MCF 10A (cell line): ENCODE measurements around the gene LINC01488. TPM values are rescaled to one million over a fixed set of nuclear protein-coding genes. Genes with fewer than 3 reads are reported as not detected.

Source experiments
- BruUV-seq: library from RNA; stranded (reverse); fragments of 400-500 nt; replicated peaks from 2 replicates; lab custom pipeline; 2021; lab: Mats Ljungman, UMichigan
- CTCF ChIA-PET: fragments of 300-600 bp; sonication (Branson Sonifier 250); formaldehyde crosslinking; extraction: SDS; loops from one replicate; lab custom pipeline; 2021; ENCODE audit warnings: antibody characterized with exemption, inconsistent platforms; lab: Yijun Ruan, JAX
- POLR2A ChIA-PET: fragments of 300-600, 350-650 bp; sonication (Branson Sonifier 250); formaldehyde crosslinking; extraction: SDS; loops from one replicate; lab custom pipeline; 2020; ENCODE audit warnings: antibody characterized with exemption, inconsistent platforms; lab: Yijun Ruan, JAX
- DNase-seq: peaks from one replicate; pipeline ENCODE4 v3.0.0-alpha.2; 2018; ENCODE audit not compliant: unreplicated experiment
- H3K27ac Mint-ChIP-seq: one replicate; pipeline ENCODE4 v1.8.0; 2022; ENCODE audit warnings: mild to moderate bottlenecking, low read depth, mixed read lengths; ENCODE audit not compliant: unreplicated experiment
- H3K27me3 Mint-ChIP-seq: one replicate; pipeline ENCODE4 v1.8.0; 2022; ENCODE audit warnings: mixed read lengths; ENCODE audit not compliant: insufficient read depth, unreplicated experiment
- H3K36me3 Mint-ChIP-seq: one replicate; pipeline ENCODE4 v1.8.0; 2022; ENCODE audit warnings: mild to moderate bottlenecking, moderate library complexity, mixed read lengths; ENCODE audit not compliant: insufficient read depth, unreplicated experiment
- H3K4me1 Mint-ChIP-seq: one replicate; pipeline ENCODE4 v1.8.0; 2022; ENCODE audit warnings: mixed read lengths; ENCODE audit not compliant: insufficient read depth, unreplicated experiment
- H3K4me3 Mint-ChIP-seq: one replicate; pipeline ENCODE4 v1.8.0; 2022; ENCODE audit warnings: mild to moderate bottlenecking, moderate library complexity, mixed read lengths; ENCODE audit not compliant: unreplicated experiment
- H3K9me3 Mint-ChIP-seq: one replicate; pipeline ENCODE4 v1.8.0; 2022; ENCODE audit warnings: mixed read lengths; ENCODE audit not compliant: unreplicated experiment
- intact Hi-C: fragments of 100-400 bp; cut with micrococcal nuclease; formaldehyde crosslinking; loops from 2 replicates; pipeline ENCODE4 v1.14.1; 2022
- total RNA-seq: library from RNA; stranded (reverse); gene quantifications from 2 replicates; pipeline ENCODE4 v1.2.3, GENCODE V29; 2022
- TF ChIP-seq, protein P1 (sequence below): fragments of 200-600 bp; IDR thresholded peaks from one replicate; pipeline ENCODE4 v1.8.0; 2022; ENCODE audit warnings: antibody characterized with exemption, mild to moderate bottlenecking; ENCODE audit not compliant: unreplicated experiment

Gene LINC01488
- total RNA-seq, 1 experiment from 2014 or later: not detected

GRCh38 chr11:69533296-69534165 is 52.1 kb downstream of the LINC01488 start:
- BruUV-seq: no TSS peak
- ChIA-PET CTCF (interaction anchor here (0.6 kb wide), 1 partner anchor 220 kb away, joined by 3 read pairs; no protein-coding TSS in a partner anchor), POLR2A (no interaction called here)
- no peak for DNase-seq
- no peak overlapping the region for H3K27ac Mint-ChIP-seq
- H3K4me1 Mint-ChIP-seq: no peaks in the 10 kb centered on the region
- intact Hi-C loops: no loop called here
- H3K36me3 Mint-ChIP-seq: no peaks in the 10 kb centered on the region
- no peaks in the 10 kb centered on the region for H3K9me3 Mint-ChIP-seq
- H3K27me3 Mint-ChIP-seq: peaks cover 23% of the 10 kb centered on the region
- H3K4me3 Mint-ChIP-seq: no peak overlapping the region
- TF ChIP-seq, protein P1, sequence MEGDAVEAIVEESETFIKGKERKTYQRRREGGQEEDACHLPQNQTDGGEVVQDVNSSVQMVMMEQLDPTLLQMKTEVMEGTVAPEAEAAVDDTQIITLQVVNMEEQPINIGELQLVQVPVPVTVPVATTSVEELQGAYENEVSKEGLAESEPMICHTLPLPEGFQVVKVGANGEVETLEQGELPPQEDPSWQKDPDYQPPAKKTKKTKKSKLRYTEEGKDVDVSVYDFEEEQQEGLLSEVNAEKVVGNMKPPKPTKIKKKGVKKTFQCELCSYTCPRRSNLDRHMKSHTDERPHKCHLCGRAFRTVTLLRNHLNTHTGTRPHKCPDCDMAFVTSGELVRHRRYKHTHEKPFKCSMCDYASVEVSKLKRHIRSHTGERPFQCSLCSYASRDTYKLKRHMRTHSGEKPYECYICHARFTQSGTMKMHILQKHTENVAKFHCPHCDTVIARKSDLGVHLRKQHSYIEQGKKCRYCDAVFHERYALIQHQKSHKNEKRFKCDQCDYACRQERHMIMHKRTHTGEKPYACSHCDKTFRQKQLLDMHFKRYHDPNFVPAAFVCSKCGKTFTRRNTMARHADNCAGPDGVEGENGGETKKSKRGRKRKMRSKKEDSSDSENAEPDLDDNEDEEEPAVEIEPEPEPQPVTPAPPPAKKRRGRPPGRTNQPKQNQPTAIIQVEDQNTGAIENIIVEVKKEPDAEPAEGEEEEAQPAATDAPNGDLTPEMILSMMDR: no peak

DNA sequence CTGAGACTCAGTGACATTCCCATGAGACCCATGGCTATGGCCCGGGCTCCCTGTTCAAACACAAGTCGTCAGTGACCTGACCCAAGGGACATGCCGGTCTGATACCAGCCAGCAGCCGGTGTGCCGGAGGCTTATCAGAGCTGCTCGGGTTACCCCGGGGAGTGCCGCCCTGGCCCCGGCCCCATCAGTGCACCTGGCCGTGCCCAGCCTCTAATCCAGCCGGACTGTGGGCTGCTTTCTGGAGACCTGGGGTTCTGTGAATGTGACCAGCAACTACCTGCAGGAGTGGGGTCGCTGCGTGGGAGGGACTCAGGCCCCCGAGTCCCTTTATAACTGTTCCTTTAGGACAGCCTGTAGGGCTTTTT is 52.7 kb downstream of the LINC01488 start:
- H3K36me3 Mint-ChIP-seq: no peaks in the 10 kb centered on the region
- CTCF ChIA-PET: interaction anchor here (0.6 kb wide), 1 partner anchor 219 kb away, joined by 3 read pairs; no protein-coding TSS in a partner anchor
- H3K4me1 Mint-ChIP-seq: no peaks in the 10 kb centered on the region
- H3K27me3 Mint-ChIP-seq: peaks cover 23% of the 10 kb centered on the region
- H3K4me3 Mint-ChIP-seq: no peak overlapping the region
- no peaks in the 10 kb centered on the region for H3K9me3 Mint-ChIP-seq
- intact Hi-C loops: no loop called here
- TF ChIP-seq, protein P1: no peak
- POLR2A ChIA-PET: no interaction called here
- DNase-seq: no peak
- BruUV-seq: no TSS peak
- no peak overlapping the region for H3K27ac Mint-ChIP-seq

GRCh38 chr11:69535908-69536307 is 54.4 kb downstream of the LINC01488 start:
- Mint-ChIP-seq H3K36me3 (no peaks in the 10 kb centered on the region), H3K4me1 (no peaks in the 10 kb centered on the region), H3K27ac (no peak overlapping the region), H3K9me3 (no peaks in the 10 kb centered on the region), H3K27me3 (peaks cover 7% of the 10 kb centered on the region), H3K4me3 (no peak overlapping the region)
- intact Hi-C loops: no loop called here
- BruUV-seq: no TSS peak
- ChIA-PET POLR2A (no interaction called here), CTCF (interaction anchor here (0.6 kb wide), 1 partner anchor 363 kb away, joined by 3 read pairs; no protein-coding TSS in a partner anchor)
- TF ChIP-seq, protein P1: no peak
- no peak for DNase-seq

- ChIA-PET CTCF (interaction anchor here (0.6 kb wide), 1 partner anchor 363 kb away, joined by 3 read pairs; no protein-coding TSS in a partner anchor), POLR2A (no interaction called here)
- Mint-ChIP-seq H3K27ac (no peak overlapping the region), H3K4me3 (no peak overlapping the region), H3K27me3 (peaks cover 2% of the 10 kb centered on the region), H3K9me3 (no peaks in the 10 kb centered on the region), H3K36me3 (no peaks in the 10 kb centered on the region), H3K4me1 (no peaks in the 10 kb centered on the region)
- BruUV-seq: no TSS peak
- intact Hi-C loops: no loop called here
- no peak for DNase-seq
- TF ChIP-seq, protein P1: no peak
These were observed 54.9 kb downstream of the LINC01488 start for GRCh38 chr11:69536406-69536805.
